HEK293T (cell line): ENCODE results near the gene SMIM44.

ENCODE experiments used
- CTCF ChIA-PET: fragments of 350-600 bp; formaldehyde crosslinking; extraction: SDS; loops from one replicate; lab custom pipeline; 2021; ENCODE audit warnings: antibody characterized with exemption, inconsistent platforms; lab: Yijun Ruan, JAX
- POLR2A ChIA-PET: fragments of 350-600 bp; formaldehyde crosslinking; extraction: SDS; loops from one replicate; lab custom pipeline; 2020; ENCODE audit warnings: antibody characterized with exemption, inconsistent platforms; lab: Yijun Ruan, JAX
- DNase-seq: peaks from one replicate; pipeline ENCODE4 v3.0.0; 2012; ENCODE audit warnings: mixed read lengths; ENCODE audit errors: extremely low spot score
- ARNT ChIP-seq: fragments of 450-650 bp; IDR thresholded peaks from 2 replicates; pipeline ENCODE4 v1.6.1; 2017; ENCODE audit warnings: mild to moderate bottlenecking
- BHLHE40 ChIP-seq: fragments of 450-650 bp; IDR thresholded peaks from 2 replicates; pipeline ENCODE4 v1.6.1; 2016; ENCODE audit warnings: mild to moderate bottlenecking, moderate library complexity, borderline replicate concordance
- CTBP1 ChIP-seq: fragments of 450-650 bp; IDR thresholded peaks from 2 replicates; pipeline ENCODE4 v1.6.1; 2016; ENCODE audit warnings: borderline replicate concordance
- ELF4 ChIP-seq: fragments of 450-650 bp; IDR thresholded peaks from 2 replicates; pipeline ENCODE4 v1.6.1; 2017; ENCODE audit warnings: antibody characterized with exemption
- FOXA1 ChIP-seq: fragments of 450-650 bp; IDR thresholded peaks from 2 replicates; pipeline ENCODE4 v1.6.1; 2016; ENCODE audit warnings: mild to moderate bottlenecking
- FOXK2 ChIP-seq: fragments of 450-650 bp; IDR thresholded peaks from 2 replicates; pipeline ENCODE4 v1.6.1; 2016; ENCODE audit warnings: mild to moderate bottlenecking
- FOXM1 ChIP-seq: fragments of 450-650 bp; IDR thresholded peaks from 2 replicates; pipeline ENCODE4 v1.6.1; 2017; ENCODE audit warnings: mild to moderate bottlenecking, borderline replicate concordance
- HDGF ChIP-seq: fragments of 450-650 bp; IDR thresholded peaks from 2 replicates; pipeline ENCODE4 v1.6.1; 2017; ENCODE audit warnings: antibody characterized with exemption, borderline replicate concordance
- L3MBTL2 ChIP-seq: fragments of 450-650 bp; conservative IDR thresholded peaks from 2 replicates; pipeline ENCODE4 v1.6.1; 2016; ENCODE audit warnings: mild to moderate bottlenecking
- LEF1 ChIP-seq: fragments of 450-650 bp; IDR thresholded peaks from 2 replicates; pipeline ENCODE4 v1.6.1; 2017; ENCODE audit warnings: mild to moderate bottlenecking, borderline replicate concordance
- NFRKB ChIP-seq: fragments of 450-650 bp; IDR thresholded peaks from 2 replicates; pipeline ENCODE4 v1.6.1; 2016; ENCODE audit warnings: mild to moderate bottlenecking, moderate library complexity
- PKNOX1 ChIP-seq: fragments of 450-650 bp; IDR thresholded peaks from 2 replicates; pipeline ENCODE4 v1.6.1; 2016
- SP1 ChIP-seq: fragments of 450-650 bp; IDR thresholded peaks from 2 replicates; pipeline ENCODE4 v1.6.1; 2017
- SUZ12 ChIP-seq: fragments of 450-650 bp; IDR thresholded peaks from 2 replicates; pipeline ENCODE4 v1.6.1; 2016; ENCODE audit warnings: mild to moderate bottlenecking
- TARDBP ChIP-seq: fragments of 450-650 bp; IDR thresholded peaks from 2 replicates; pipeline ENCODE4 v1.6.1; 2016
- ZNF384 ChIP-seq: fragments of 450-650 bp; IDR thresholded peaks from 2 replicates; pipeline ENCODE4 v1.6.1; 2016

SMIM44 gene

GRCh38 chr19:3499738-3500428, 16.6 kb upstream of the SMIM44 start:
- DNase-seq, result no peak
- ChIA-PET CTCF (no interaction called here), POLR2A (no interaction called here)

GRCh38 chr19:3497757-3498520, 14.7 kb upstream of the SMIM44 start:
- DNase-seq, result no peak
- TF ChIP-seq SP1, result no peak
- no peak for TF ChIP-seq PKNOX1
- TF ChIP-seq ZNF384, result no peak
- no peak for TF ChIP-seq LEF1
- no peak for TF ChIP-seq FOXM1
- no peak for TF ChIP-seq SUZ12
- no peak for TF ChIP-seq BHLHE40
- TF ChIP-seq FOXA1, result no peak
- no peak for TF ChIP-seq ELF4
- no peak for TF ChIP-seq L3MBTL2
- TF ChIP-seq HDGF, result no peak
- TF ChIP-seq NFRKB, result no peak
- TF ChIP-seq ARNT, result no peak
- no peak for TF ChIP-seq TARDBP
- TF ChIP-seq CTBP1, result no peak
- no peak for TF ChIP-seq FOXK2
- CTCF ChIA-PET, result interaction anchor here (1.1 kb wide), 1 partner anchor 12 kb away, joined by 4 read pairs; no protein-coding TSS in a partner anchor
- POLR2A ChIA-PET, result no interaction called here

More at GRCh38 chr19:3499738-3500428, 16.6 kb upstream of the SMIM44 start:
- TF ChIP-seq FOXK2, result no peak
- TF ChIP-seq NFRKB, result no peak
- no peak for TF ChIP-seq ARNT
- TF ChIP-seq PKNOX1, result no peak
- TF ChIP-seq L3MBTL2, result no peak
- TF ChIP-seq HDGF, result no peak

GRCh38 chr19:3496392-3497273, 13.4 kb upstream of the SMIM44 start:
- no peak for TF ChIP-seq NFRKB
- TF ChIP-seq FOXA1, result no peak
- TF ChIP-seq L3MBTL2, result no peak
- TF ChIP-seq SUZ12, result no peak
- no peak for TF ChIP-seq ELF4
- no peak for TF ChIP-seq FOXM1
- no peak for TF ChIP-seq SP1
- no peak for TF ChIP-seq PKNOX1
- no peak for TF ChIP-seq FOXK2
- TF ChIP-seq TARDBP, result no peak
- no peak for TF ChIP-seq BHLHE40
- TF ChIP-seq ZNF384, result no peak
- no peak for TF ChIP-seq ARNT
- TF ChIP-seq CTBP1, result no peak
- TF ChIP-seq HDGF, result no peak
- no peak for TF ChIP-seq LEF1
- DNase-seq, result no peak
- CTCF ChIA-PET, result no interaction called here
- POLR2A ChIA-PET, result no interaction called here

GRCh38 chr19:3494559-3494958, 11.3 kb upstream of the SMIM44 start:
- ChIA-PET POLR2A (no interaction called here), CTCF (interaction anchor here (1.2 kb wide), 1 partner anchor 9 kb away, joined by 7 read pairs; no protein-coding TSS in a partner anchor)
- DNase-seq, result no peak
- TF ChIP-seq FOXM1 (no peak), L3MBTL2 (no peak), SP1 (no peak), FOXA1 (no peak), PKNOX1 (no peak), SUZ12 (no peak), HDGF (no peak), FOXK2 (no peak), NFRKB (no peak), TARDBP (no peak), ZNF384 (no peak), LEF1 (no peak), BHLHE40 (no peak), ARNT (no peak), CTBP1 (no peak), ELF4 (no peak)

- ChIA-PET CTCF (interaction anchor here (1.2 kb wide), 1 partner anchor 9 kb away, joined by 7 read pairs; no protein-coding TSS in a partner anchor), POLR2A (no interaction called here)
- peak; percentile 61 for DNase-seq
- no peak for TF ChIP-seq SUZ12
- TF ChIP-seq PKNOX1, result peak; percentile 94
Observed at GRCh38 chr19:3494051-3494450, 10.8 kb upstream of the SMIM44 start.
